NCI-H2196 treated with DMSO at 0.1 percent for 48 hours (cell line): ENCODE data around the gene VCY1B.
"Not testable (repeated sequence)": the region's sequence is repeated elsewhere in the genome, so short reads cannot be mapped to it uniquely, and the experiment has no call there.

Experiments
- DNase-seq: peaks from one replicate; lab custom pipeline; 2025; ENCODE audit not compliant: unreplicated experiment; lab: John Stamatoyannopoulos, UW

Gene VCY1B

DNA sequence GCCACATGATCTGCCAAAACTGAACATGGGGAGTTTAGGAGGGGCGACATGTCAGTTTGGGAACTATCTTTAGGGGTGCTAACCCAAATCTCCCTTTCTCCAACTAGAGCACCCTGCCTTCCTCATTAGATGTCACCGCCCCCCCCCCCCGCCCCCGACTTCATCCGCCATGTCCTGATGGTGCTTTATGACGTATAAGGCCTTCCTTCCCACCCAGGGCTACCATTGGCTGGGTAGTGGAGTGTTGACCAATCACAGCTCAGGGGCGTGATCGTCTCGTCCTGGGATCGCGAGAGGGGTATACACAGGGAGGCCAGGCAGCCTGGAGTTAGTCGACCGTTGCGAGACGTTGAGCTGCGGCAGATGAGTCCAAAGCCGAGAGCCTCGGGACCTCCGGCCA, at the start of gene VCY1B:
VCY1B (plus strand) TSS at position 301 of the 400 bp plus-strand sequence; CDS start at position 364, 63 bp downstream.
- DNase-seq, result not testable (repeated sequence)

DNA sequence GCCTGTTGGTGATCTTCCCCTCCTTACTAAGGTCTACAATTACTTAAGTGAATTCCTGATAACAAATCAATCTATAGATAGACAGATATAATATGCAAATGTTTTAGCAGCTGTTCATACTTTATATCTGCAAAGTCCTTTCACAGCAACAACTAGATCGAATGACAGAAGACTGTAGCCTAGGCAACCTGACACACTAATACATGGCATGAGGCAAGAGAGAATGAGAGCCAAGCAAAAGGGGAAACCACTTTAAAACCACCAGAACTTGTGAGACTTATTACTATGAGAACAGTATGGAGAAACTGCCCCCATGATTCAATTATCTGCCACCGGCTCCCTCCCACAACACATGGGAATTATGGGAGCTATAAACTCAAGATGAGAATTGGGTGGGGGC, 44.1 kb upstream of the VCY1B start:
- not testable (repeated sequence) for DNase-seq

DNA sequence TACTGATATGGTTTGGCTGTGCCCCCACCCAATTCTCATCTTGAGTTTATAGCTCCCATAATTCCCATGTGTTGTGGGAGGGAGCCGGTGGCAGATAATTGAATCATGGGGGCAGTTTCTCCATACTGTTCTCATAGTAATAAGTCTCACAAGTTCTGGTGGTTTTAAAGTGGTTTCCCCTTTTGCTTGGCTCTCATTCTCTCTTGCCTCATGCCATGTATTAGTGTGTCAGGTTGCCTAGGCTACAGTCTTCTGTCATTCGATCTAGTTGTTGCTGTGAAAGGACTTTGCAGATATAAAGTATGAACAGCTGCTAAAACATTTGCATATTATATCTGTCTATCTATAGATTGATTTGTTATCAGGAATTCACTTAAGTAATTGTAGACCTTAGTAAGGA, 25.6 kb upstream of the VCY1B start:
- DNase-seq, result not testable (repeated sequence)

DNA sequence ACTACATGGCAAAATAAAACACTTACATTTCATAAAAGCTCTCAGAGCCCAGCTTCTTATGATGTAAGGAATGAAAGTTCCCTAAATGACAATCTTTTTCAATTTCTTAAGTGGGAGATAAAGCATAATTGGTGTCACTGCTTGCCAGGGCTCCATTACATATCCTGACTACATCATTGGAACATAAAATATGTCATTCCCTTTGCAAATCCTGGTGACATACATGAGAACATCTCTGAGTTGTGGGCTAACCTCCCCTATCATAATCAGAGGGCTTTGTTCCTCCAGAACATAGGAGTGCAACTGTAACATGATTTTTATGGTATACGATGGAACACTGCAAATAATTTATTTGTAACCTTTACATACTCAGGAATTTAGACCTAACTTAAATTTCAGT, 29.9 kb downstream of the VCY1B start:
- no peak for DNase-seq
